Measurements from ENCODE around the gene NF2.

- no peak for TF ChIP-seq POLR2AphosphoS5 (IDR thresholded peaks at IDR 0.05; ENCODE audit: low read length)
- TF ChIP-seq CTCF (IDR thresholded peaks at IDR 0.05 in 2 of 3, conservative IDR thresholded peaks at IDR 0.05 in 1 of 3; ENCODE audit: control insufficient read depth in 2 of 3, extremely low read depth in 1 of 3, insufficient read depth in 1 of 3, low read depth in 3 of 3, low read length in 3 of 3) = no peak
- no peak for TF ChIP-seq POLR2A (IDR thresholded peaks at IDR 0.05; ENCODE audit: low read depth, low read length)
- TF ChIP-seq ZNF217 (IDR thresholded peaks at IDR 0.05) = no peak
Measured at GRCh38 chr22:29631725-29632124, 28.3 kb downstream of the NF2 start.

Data from GM12878 (cell line).